T-helper 22 cell (primary cell): Measurements from ENCODE around the gene TTC9B.
"Not testable (repeated sequence)": the region's sequence is repeated elsewhere in the genome, so short reads cannot be mapped to it uniquely, and the experiment has no call there.

ENCODE experiments used
- DNase-seq: peaks from one replicate; pipeline ENCODE4 v3.0.0-alpha.2; 2020; ENCODE audit warnings: low read depth

Gene TTC9B

GRCh38 chr19:40214936-40215335, 3.2 kb downstream of the TTC9B start:
- no peak for DNase-seq

- DNase-seq = no peak
Measured at GRCh38 chr19:40213882-40214570, 4.2 kb downstream of the TTC9B start.

GRCh38 chr19:40213251-40213829, 4.8 kb downstream of the TTC9B start:
- DNase-seq = no peak

GRCh38 chr19:40210889-40211288, 7.3 kb downstream of the TTC9B start:
- no peak for DNase-seq

GRCh38 chr19:40208602-40209001, 9.6 kb downstream of the TTC9B start:
- DNase-seq = no peak

- no peak for DNase-seq
Measured at GRCh38 chr19:40205760-40206159, 12.4 kb downstream of the TTC9B start.

- no peak for DNase-seq
Measured at GRCh38 chr19:40204381-40204780, 13.8 kb downstream of the TTC9B start.

- DNase-seq = no peak
Measured at GRCh38 chr19:40200341-40201099, 17.7 kb downstream of the TTC9B start.

GRCh38 chr19:40198272-40198990, 19.8 kb downstream of the TTC9B start:
- DNase-seq = no peak

- DNase-seq = no peak
Measured at GRCh38 chr19:40193587-40193849, 24.7 kb downstream of the TTC9B start.

- no peak for DNase-seq
Measured at GRCh38 chr19:40192758-40193586, 25.2 kb downstream of the TTC9B start.

GRCh38 chr19:40191836-40192646, 26.1 kb downstream of the TTC9B start:
- no peak for DNase-seq

- peak; percentile 66 for DNase-seq
Measured at GRCh38 chr19:40190891-40191835, 27.0 kb downstream of the TTC9B start, which contains the start of gene MAP3K10. Gene MAP3K10, plus strand, starts transcription at chr19:40191426. Its CDS starts 606 bp downstream, at chr19:40192032.

GRCh38 chr19:40184273-40184672, 33.9 kb downstream of the TTC9B start:
- DNase-seq = no peak

- no peak for DNase-seq
Measured at GRCh38 chr19:40178756-40179155, 39.4 kb downstream of the TTC9B start.

GRCh38 chr19:40177286-40178070, 40.7 kb downstream of the TTC9B start:
- no peak for DNase-seq

GRCh38 chr19:40175820-40176219, 42.4 kb downstream of the TTC9B start:
- no peak for DNase-seq

GRCh38 chr19:40174092-40174491, 44.1 kb downstream of the TTC9B start:
- DNase-seq = no peak

- not testable (repeated sequence) for DNase-seq
Measured at GRCh38 chr19:40171293-40171692, 46.9 kb downstream of the TTC9B start.
